ENCODE data around the gene ZC3HAV1. TPM values are rescaled to one million over a fixed set of nuclear protein-coding genes. Genes with fewer than 3 reads are reported as not detected.

Gene ZC3HAV1
- polyA plus RNA-seq, 1 of the 3 experiments (the other 2 are of a cell fraction): 11.2 TPM

- no peak for TF ChIP-seq ELF1 (IDR thresholded peaks at IDR 0.05)
- TF ChIP-seq IRF3 (IDR thresholded peaks at IDR 0.05; ENCODE audit: low read depth, low read length): no peak
- TF ChIP-seq CTCF (IDR thresholded peaks at IDR 0.05): no peak
- TF ChIP-seq EP300 (IDR thresholded peaks at IDR 0.05; ENCODE audit: borderline replicate concordance in 1 of 2, low read depth in 1 of 2, low read length in 1 of 2): no peak
- TF ChIP-seq EZH2phosphoT487 (IDR thresholded peaks at IDR 0.05; ENCODE audit: borderline replicate concordance, low read depth): no peak
- no peak for TF ChIP-seq MAX (IDR thresholded peaks at IDR 0.05; ENCODE audit: low read depth)
- no peak for TF ChIP-seq RCOR1 (IDR thresholded peaks at IDR 0.05; ENCODE audit: low read length)
These were observed 21.3 kb downstream of the ZC3HAV1 start (continued) for GRCh38 chr7:139088268-139088667.

GRCh38 chr7:139087212-139087611, 22.3 kb downstream of the ZC3HAV1 start:
- Histone ChIP-seq H3K36me3 (replicated peaks in 1 of 2; ENCODE audit: control insufficient read depth in 1 of 2, insufficient read depth in 2 of 2, low read length in 1 of 2) (peaks cover 49 to 54% of the 10 kb centered on the region in 2 experiments), H3K9me3 (no peaks in the 10 kb centered on the region), H3K4me3 (ENCODE audit: low read depth in 2 of 2, low read length in 1 of 2) (no peak overlapping the region), H3K9ac (no peak overlapping the region), H4K20me1 (ENCODE audit: insufficient read depth) (no peaks in the 10 kb centered on the region), H3F3A (replicated peaks; ENCODE audit: insufficient read depth) (no peaks in the 10 kb centered on the region), H3K9me2 (no peaks in the 10 kb centered on the region), H3K79me2 (ENCODE audit: insufficient read depth) (peaks cover 6% of the 10 kb centered on the region; the same call in 1 of the 2 replicates), H3K27me3 (ENCODE audit: insufficient read depth) (no peaks in the 10 kb centered on the region), H2AFZ (ENCODE audit: low read depth) (no peak overlapping the region), H3K4me2 (no peak overlapping the region), H3K4me1 (ENCODE audit: control insufficient read depth in 1 of 2, insufficient read depth in 2 of 2, low read depth in 1 of 2, low read length in 1 of 2) (no peaks in the 10 kb centered on the region), H3K27ac (ENCODE audit: low read depth in 2 of 2, low read length in 1 of 2) (no peak overlapping the region)
- POLR2A ChIA-PET: no interaction called here
- WGBS (ENCODE audit: low lambda C conversion rate): 88% methylated on average over 3 of the region's 3 CpGs
- CTCF ChIA-PET: interaction anchor here (5.3 kb wide), 1 partner anchor 12 kb away, joined by 46 read pairs; no protein-coding TSS in a partner anchor
- DNase-seq: no peak
- TF ChIP-seq IRF3 (IDR thresholded peaks at IDR 0.05; ENCODE audit: low read depth, low read length) (no peak), POLR2AphosphoS5 (IDR thresholded peaks at IDR 0.05; ENCODE audit: low read depth, low read length) (no peak), RFX5 (IDR thresholded peaks at IDR 0.05; ENCODE audit: low read length) (no peak), SMC3 (IDR thresholded peaks at IDR 0.05; ENCODE audit: low read depth, low read length) (no peak), TAF1 (IDR thresholded peaks at IDR 0.05; ENCODE audit: borderline replicate concordance, low read depth, low read length) (no peak), CTCF (IDR thresholded peaks at IDR 0.05) (no peak), GATA2 (CRISPR knock-in tag; IDR thresholded peaks at IDR 0.05) (no peak), FOXM1 (IDR thresholded peaks at IDR 0.05; ENCODE audit: low read depth) (no peak), MXI1 (IDR thresholded peaks at IDR 0.05; ENCODE audit: low read depth, low read length) (no peak), GABPA (IDR thresholded peaks at IDR 0.05; ENCODE audit: low read depth) (no peak), REST (IDR thresholded peaks at IDR 0.05; ENCODE audit: low read depth, low read length) (no peak), EP300 (IDR thresholded peaks at IDR 0.05; ENCODE audit: borderline replicate concordance in 1 of 2, low read depth in 1 of 2, low read length in 1 of 2) (no peak), TCF12 (IDR thresholded peaks at IDR 0.05) (no peak), PBX3 (IDR thresholded peaks at IDR 0.05) (no peak), SIN3A (IDR thresholded peaks at IDR 0.05; ENCODE audit: borderline replicate concordance, low read depth, low read length) (no peak), EZH2phosphoT487 (IDR thresholded peaks at IDR 0.05; ENCODE audit: borderline replicate concordance, low read depth) (no peak)

Data from SK-N-SH (cell line).